ENCODE results near the gene PLEKHM3.

GRCh38 chr2:207808119-207808518 is 217.2 kb downstream of the PLEKHM3 start:
- no peak for TF ChIP-seq BHLHE40 (IDR thresholded peaks at IDR 0.05; ENCODE audit: borderline replicate concordance)
- no peak for TF ChIP-seq ARNT (IDR thresholded peaks at IDR 0.05)
- TF ChIP-seq, protein P1, sequence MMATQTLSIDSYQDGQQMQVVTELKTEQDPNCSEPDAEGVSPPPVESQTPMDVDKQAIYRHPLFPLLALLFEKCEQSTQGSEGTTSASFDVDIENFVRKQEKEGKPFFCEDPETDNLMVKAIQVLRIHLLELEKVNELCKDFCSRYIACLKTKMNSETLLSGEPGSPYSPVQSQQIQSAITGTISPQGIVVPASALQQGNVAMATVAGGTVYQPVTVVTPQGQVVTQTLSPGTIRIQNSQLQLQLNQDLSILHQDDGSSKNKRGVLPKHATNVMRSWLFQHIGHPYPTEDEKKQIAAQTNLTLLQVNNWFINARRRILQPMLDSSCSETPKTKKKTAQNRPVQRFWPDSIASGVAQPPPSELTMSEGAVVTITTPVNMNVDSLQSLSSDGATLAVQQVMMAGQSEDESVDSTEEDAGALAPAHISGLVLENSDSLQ (IDR thresholded peaks at IDR 0.05), result no peak
- no peak for TF ChIP-seq FOXK2 (IDR thresholded peaks at IDR 0.05)
- TF ChIP-seq SUZ12 (IDR thresholded peaks at IDR 0.05), result no peak
- TF ChIP-seq FOXM1 (IDR thresholded peaks at IDR 0.05; ENCODE audit: borderline replicate concordance), result no peak

All from HEK293T (cell line).